Naive B cell (primary cell): ENCODE results near the gene MMP14. TPM values are rescaled to one million over a fixed set of nuclear protein-coding genes. Genes with fewer than 3 reads are reported as not detected.
"Not testable (repeated sequence)": the region's sequence is repeated elsewhere in the genome, so short reads cannot be mapped to it uniquely, and the experiment has no call there.

Experiments used
- ATAC-seq, 2 donors: fragments of 150-1000 bp; cut with Tn5 transposase; 2 replicates each; pipeline ENCODE4 v1.10.0; 2021; ENCODE audit warnings: low read depth in 2 of 2, mild to moderate bottlenecking in 2 of 2, moderate library complexity in 2 of 2
- DNase-seq: peaks from one replicate; pipeline ENCODE4 v3.0.0; 2022
- H3K27ac Mint-ChIP-seq, 6 donors: one replicate each; pipeline ENCODE4 v1.8.0; 2020 to 2022; ENCODE audit warnings: mild to moderate bottlenecking in 6 of 6, mixed read lengths in 6 of 6, moderate library complexity in 5 of 6, inconsistent platforms in 2 of 6
- H3K27me3 Mint-ChIP-seq, 3 donors: one replicate each; pipeline ENCODE4 v1.8.0; 2021 to 2022; ENCODE audit warnings: mixed read lengths in 3 of 3, mild to moderate bottlenecking in 1 of 3
- H3K36me3 Mint-ChIP-seq, 2 donors: one replicate each; pipeline ENCODE4 v1.8.0; 2020 to 2022; ENCODE audit warnings: mixed read lengths in 2 of 2, inconsistent platforms in 1 of 2, mild to moderate bottlenecking in 1 of 2
- H3K4me1 Mint-ChIP-seq, 3 donors: one replicate each; pipeline ENCODE4 v1.8.0; 2020 to 2022; ENCODE audit warnings: mixed read lengths in 3 of 3, inconsistent platforms in 1 of 3, mild to moderate bottlenecking in 1 of 3, moderate library complexity in 1 of 3
- H3K4me3 Mint-ChIP-seq, 8 donors: one replicate each; pipeline ENCODE4 v1.8.0; 2020 to 2022; ENCODE audit warnings: mild to moderate bottlenecking in 8 of 8, mixed read lengths in 8 of 8, moderate library complexity in 8 of 8, inconsistent platforms in 2 of 8
- H3K9me3 Mint-ChIP-seq, 7 donors: one replicate each; pipeline ENCODE4 v1.8.0; 2020 to 2022; ENCODE audit warnings: mixed read lengths in 7 of 7, mild to moderate bottlenecking in 5 of 7, inconsistent platforms in 2 of 7, moderate library complexity in 1 of 7
- polyA plus RNA-seq, 6 donors: library from polyadenylated mRNA; unstranded; fragments of 300-500 nt; fragmentation: Illumina TruSeq; gene quantifications; one replicate each; pipeline ENCODE4 v1.2.3, GENCODE V29; 2021; ENCODE audit warnings: low read depth in 6 of 6

The MMP14 gene
- not detected for polyA plus RNA-seq

DNA sequence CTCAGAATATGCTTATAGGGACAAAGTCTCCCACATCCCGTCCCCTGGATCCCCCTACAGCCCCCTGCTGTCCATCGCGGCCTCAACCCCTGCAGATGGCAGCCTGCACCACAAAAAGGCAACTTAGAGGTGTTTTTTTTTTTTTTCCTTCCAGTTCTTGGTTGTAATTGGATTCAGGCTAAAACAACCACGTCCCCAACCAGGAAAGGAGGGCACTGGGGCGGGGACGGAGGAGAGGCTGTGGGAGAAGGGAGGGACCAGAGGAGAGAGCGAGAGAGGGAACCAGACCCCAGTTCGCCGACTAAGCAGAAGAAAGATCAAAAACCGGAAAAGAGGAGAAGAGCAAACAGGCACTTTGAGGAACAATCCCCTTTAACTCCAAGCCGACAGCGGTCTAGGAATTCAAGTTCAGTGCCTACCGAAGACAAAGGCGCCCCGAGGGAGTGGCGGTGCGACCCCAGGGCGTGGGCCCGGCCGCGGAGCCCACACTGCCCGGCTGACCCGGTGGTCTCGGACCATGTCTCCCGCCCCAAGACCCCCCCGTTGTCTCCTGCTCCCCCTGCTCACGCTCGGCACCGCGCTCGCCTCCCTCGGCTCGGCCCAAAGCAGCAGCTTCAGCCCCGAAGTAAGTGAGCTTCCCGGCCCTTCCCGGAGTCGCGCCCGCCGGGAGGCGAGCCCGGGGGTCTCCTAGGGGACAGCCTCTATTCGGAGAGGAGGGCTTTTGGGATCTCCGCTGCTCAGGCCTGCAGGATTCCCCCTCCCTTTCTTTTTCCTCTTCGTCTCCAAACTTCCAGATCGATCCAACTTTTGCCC is at the start of gene MMP14:
Gene MMP14, plus strand, starts transcription at position 285 of the 813 bp plus-strand sequence. Its CDS starts 233 bp downstream, at position 518.
- peaks cover 0 to 20% (median 0%) of the 10 kb centered on the region in 3 donors for H3K27me3 Mint-ChIP-seq
- DNase-seq (no peak), ATAC-seq (peak; percentile 34 to 35)
- H3K36me3 Mint-ChIP-seq, result peaks cover 0 to 8% of the 10 kb centered on the region in 2 donors
- peak within 1 kb of the TSS; percentile 70 to 98 (median 87) for H3K27ac Mint-ChIP-seq
- H3K9me3 Mint-ChIP-seq, result no peaks in the 10 kb centered on the region
- peaks cover 22 to 47% (median 39%) of the 10 kb centered on the region in 3 donors for H3K4me1 Mint-ChIP-seq
- peak within 1 kb of the TSS; percentile 92 to 99 (median 96) for H3K4me3 Mint-ChIP-seq

- Mint-ChIP-seq H3K36me3 (no peaks in the 10 kb centered on the region), H3K27ac (peak overlapping the region in 1 of 6 donors; percentile 39), H3K4me1 (peaks cover 26 to 43% (median 32%) of the 10 kb centered on the region in 3 donors), H3K9me3 (peaks cover 0 to 2% (median 0%) of the 10 kb centered on the region in 7 donors), H3K27me3 (no peaks in the 10 kb centered on the region), H3K4me3 (no peak overlapping the region)
- no peak for DNase-seq
- ATAC-seq, result no peak
These were observed 49.7 kb upstream of the MMP14 start for GRCh38 chr14:22786685-22787084.

- Mint-ChIP-seq H3K27me3 (no peaks in the 10 kb centered on the region), H3K27ac (peak overlapping the region; percentile 58 to 98 (median 79)), H3K4me3 (peak overlapping the region in 6 of 8 donors; percentile 16 to 88 (median 60)), H3K9me3 (peaks cover 0 to 3% (median 0%) of the 10 kb centered on the region in 7 donors), H3K4me1 (peaks cover 45 to 73% (median 47%) of the 10 kb centered on the region in 3 donors), H3K36me3 (no peaks in the 10 kb centered on the region)
- ATAC-seq, result no peak
- DNase-seq, result no peak
These were observed 45.1 kb upstream of the MMP14 start for GRCh38 chr14:22791301-22791700.

GRCh38 chr14:22792158-22792557 is 44.2 kb upstream of the MMP14 start:
- Mint-ChIP-seq H3K4me3 (no peak overlapping the region), H3K9me3 (peaks cover 0 to 3% (median 0%) of the 10 kb centered on the region in 7 donors), H3K4me1 (peaks cover 48 to 80% (median 51%) of the 10 kb centered on the region in 3 donors), H3K36me3 (no peaks in the 10 kb centered on the region), H3K27ac (peak overlapping the region in 4 of 6 donors; percentile 79 to 93 (median 88)), H3K27me3 (no peaks in the 10 kb centered on the region)
- DNase-seq (no peak), ATAC-seq (no peak)

GRCh38 chr14:22793550-22793949 is 42.8 kb upstream of the MMP14 start:
- H3K9me3 Mint-ChIP-seq, H3K36me3 Mint-ChIP-seq, DNase-seq, H3K27me3 Mint-ChIP-seq, ATAC-seq: not testable (repeated sequence)
- Mint-ChIP-seq H3K4me3 (peak overlapping the region in 3 of 8 donors; percentile 31 to 61 (median 56)), H3K4me1 (peaks cover 51 to 91% (median 65%) of the 10 kb centered on the region in 3 donors), H3K27ac (peak overlapping the region in 4 of 6 donors; percentile 89 to 99 (median 94))

GRCh38 chr14:22793976-22794375 is 42.4 kb upstream of the MMP14 start:
- Mint-ChIP-seq H3K36me3 (no peaks in the 10 kb centered on the region), H3K9me3 (peaks cover 0 to 3% (median 0%) of the 10 kb centered on the region in 7 donors), H3K4me3 (peak overlapping the region in 5 of 8 donors; percentile 31 to 68 (median 56)), H3K4me1 (peaks cover 52 to 92% (median 69%) of the 10 kb centered on the region in 3 donors), H3K27ac (peak overlapping the region; percentile 57 to 99 (median 90)), H3K27me3 (no peaks in the 10 kb centered on the region)
- ATAC-seq, result no peak
- DNase-seq, result no peak

DNA sequence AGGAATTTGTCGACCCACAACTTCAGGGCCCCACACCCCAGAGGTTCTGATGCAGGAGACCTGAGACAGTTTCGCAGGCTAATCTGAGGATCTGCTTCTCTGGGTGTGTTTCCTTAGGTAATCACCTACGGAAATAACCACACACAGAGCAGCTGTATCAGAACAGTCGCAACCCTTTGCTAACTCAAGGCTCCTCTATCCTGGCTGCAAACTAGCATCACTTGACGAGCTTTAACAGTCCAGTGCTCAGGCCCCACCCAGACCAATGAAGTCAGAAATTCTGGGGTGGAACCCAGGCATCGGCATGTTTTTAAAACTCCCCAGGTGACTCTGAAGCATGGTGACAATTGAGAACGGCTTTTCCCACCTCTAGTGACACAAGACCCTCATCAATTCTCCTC is 41.8 kb upstream of the MMP14 start:
- Mint-ChIP-seq H3K36me3 (no peaks in the 10 kb centered on the region), H3K27me3 (no peaks in the 10 kb centered on the region), H3K4me1 (peaks cover 55 to 90% (median 67%) of the 10 kb centered on the region in 3 donors), H3K27ac (peak overlapping the region; percentile 69 to 99 (median 90)), H3K4me3 (peak overlapping the region in 7 of 8 donors; percentile 9 to 87 (median 60)), H3K9me3 (peaks cover 0 to 3% (median 0%) of the 10 kb centered on the region in 7 donors)
- ATAC-seq (peak; percentile 73 to 76), DNase-seq (peak; percentile 15)

GRCh38 chr14:22796087-22796707 is 40.2 kb upstream of the MMP14 start:
- ATAC-seq (no peak), DNase-seq (no peak)
- peak overlapping the region in 5 of 6 donors; percentile 5 to 92 (median 79) for H3K27ac Mint-ChIP-seq
- H3K4me3 Mint-ChIP-seq, result peak overlapping the region in 2 of 8 donors; percentile 56 to 59
- no peaks in the 10 kb centered on the region for H3K27me3 Mint-ChIP-seq
- H3K36me3 Mint-ChIP-seq, result peaks cover 0 to 12% of the 10 kb centered on the region in 2 donors
- peaks cover 0 to 3% (median 0%) of the 10 kb centered on the region in 7 donors for H3K9me3 Mint-ChIP-seq
- H3K4me1 Mint-ChIP-seq, result peaks cover 51 to 90% (median 61%) of the 10 kb centered on the region in 3 donors

DNA sequence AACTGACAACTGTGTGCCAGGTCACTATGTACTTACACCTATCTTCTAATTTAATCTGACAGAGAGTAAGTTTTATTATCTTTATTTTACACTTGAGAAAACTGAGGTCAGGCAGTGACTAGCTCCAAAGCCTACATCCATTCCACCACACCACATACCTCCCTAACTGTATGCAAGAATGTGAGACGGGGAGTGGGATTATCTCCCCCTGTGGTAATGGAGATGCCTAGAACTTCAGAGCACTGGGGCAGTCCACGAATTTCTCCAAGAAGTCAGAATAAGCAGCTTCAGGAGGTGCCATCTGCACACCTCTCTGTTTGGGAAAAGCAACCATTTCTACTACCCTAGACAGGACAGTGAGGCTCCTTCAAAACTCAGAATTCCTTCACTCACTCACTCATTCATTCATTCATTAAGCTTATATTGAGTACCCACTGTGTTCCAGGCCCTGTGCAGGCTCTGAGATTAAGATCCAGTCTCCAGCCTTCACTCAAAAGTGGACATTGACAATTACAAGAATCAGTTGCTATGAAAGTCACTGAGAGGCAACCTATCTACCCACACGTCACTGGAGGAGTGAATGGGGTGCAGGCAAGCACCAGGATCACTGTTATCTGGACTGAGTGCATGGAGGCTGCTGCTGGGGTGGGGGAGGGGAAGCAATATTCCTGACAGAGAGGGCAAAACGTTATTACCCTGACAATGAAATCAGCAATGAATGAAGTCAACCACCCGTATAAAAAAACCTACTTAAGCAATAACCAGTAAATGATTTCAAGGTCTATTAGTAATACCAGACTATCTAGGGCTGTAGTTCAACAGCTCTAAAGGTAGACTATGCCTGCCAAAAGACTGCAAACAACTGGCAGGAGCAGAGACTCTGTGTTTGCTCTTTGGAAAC is 39.1 kb upstream of the MMP14 start:
- Mint-ChIP-seq H3K4me3 (no peak overlapping the region), H3K36me3 (peaks cover under 1 to 12% of the 10 kb centered on the region in 2 donors), H3K9me3 (peaks cover 0 to 3% (median 0%) of the 10 kb centered on the region in 7 donors), H3K4me1 (peaks cover 45 to 90% (median 66%) of the 10 kb centered on the region in 3 donors), H3K27me3 (no peaks in the 10 kb centered on the region), H3K27ac (peak overlapping the region in 1 of 6 donors; percentile 27)
- ATAC-seq (no peak), DNase-seq (no peak)

- Mint-ChIP-seq H3K27ac (peak overlapping the region in 4 of 6 donors; percentile 17 to 72 (median 66)), H3K36me3 (peaks cover 6 to 12% of the 10 kb centered on the region in 2 donors), H3K9me3 (peaks cover 0 to 3% (median 0%) of the 10 kb centered on the region in 7 donors)
These were observed 37.9 kb upstream of the MMP14 start for GRCh38 chr14:22798528-22798927.

GRCh38 chr14:22800346-22800745 is 36.0 kb upstream of the MMP14 start:
- Mint-ChIP-seq H3K27me3 (no peaks in the 10 kb centered on the region), H3K4me1 (peaks cover 58 to 96% (median 84%) of the 10 kb centered on the region in 3 donors)
- DNase-seq, result no peak

More at GRCh38 chr14:22798528-22798927, 37.9 kb upstream of the MMP14 start:
- DNase-seq (no peak), ATAC-seq (no peak)
- Mint-ChIP-seq H3K4me3 (no peak overlapping the region), H3K4me1 (peaks cover 57 to 96% (median 78%) of the 10 kb centered on the region in 3 donors), H3K27me3 (no peaks in the 10 kb centered on the region)

GRCh38 chr14:22801716-22802115 is 34.7 kb upstream of the MMP14 start:
- H3K9me3 Mint-ChIP-seq, result peaks cover 0 to 2% (median 0%) of the 10 kb centered on the region in 7 donors
- no peak for ATAC-seq
- H3K36me3 Mint-ChIP-seq, result peaks cover 6 to 12% of the 10 kb centered on the region in 2 donors

More at GRCh38 chr14:22800346-22800745, 36.0 kb upstream of the MMP14 start:
- ATAC-seq, result no peak
- no peak overlapping the region for H3K4me3 Mint-ChIP-seq
- H3K27ac Mint-ChIP-seq, result peak overlapping the region in 2 of 6 donors; percentile 29 to 46
- peaks cover 0 to 2% (median 0%) of the 10 kb centered on the region in 7 donors for H3K9me3 Mint-ChIP-seq
- H3K36me3 Mint-ChIP-seq, result peaks cover 6 to 12% of the 10 kb centered on the region in 2 donors

More at GRCh38 chr14:22801716-22802115, 34.7 kb upstream of the MMP14 start:
- H3K4me1 Mint-ChIP-seq, result peaks cover 57 to 91% (median 74%) of the 10 kb centered on the region in 3 donors
- H3K4me3 Mint-ChIP-seq, result peak overlapping the region in 1 of 8 donors; percentile 71
- H3K27ac Mint-ChIP-seq, result peak overlapping the region in 2 of 6 donors; percentile 68 to 93
- no peaks in the 10 kb centered on the region for H3K27me3 Mint-ChIP-seq
- no peak for DNase-seq
